Measurements from ENCODE around the gene ETAA1.

ETAA1 gene

GRCh38 chr2:67397143-67397986, at the start of gene ETAA1:
Gene ETAA1, plus strand, starts transcription at chr2:67397333. Its CDS starts 116 bp downstream, at chr2:67397449.
- H4K20me1 ChIP-seq (ENCODE audit: control insufficient read depth, insufficient read depth, low read depth, low read length) = no peaks in the 10 kb centered on the region
- H3K4me2 ChIP-seq (ENCODE audit: low read length) = peak within 1 kb of the TSS; percentile 73
- no peaks in the 10 kb centered on the region; the same call in 1 of the 2 replicates for H3F3A ChIP-seq (ENCODE audit: control insufficient read depth, insufficient read depth)
- peaks cover 38% of the 10 kb centered on the region for H3K79me2 ChIP-seq (ENCODE audit: control insufficient read depth, low read length)
- H3K27ac ChIP-seq (ENCODE audit: low read depth, low read length) = peak within 1 kb of the TSS; percentile 64
- peaks cover 27% of the 10 kb centered on the region for H3K4me1 ChIP-seq (ENCODE audit: control insufficient read depth, low read length)
- TF ChIP-seq, protein P1, sequence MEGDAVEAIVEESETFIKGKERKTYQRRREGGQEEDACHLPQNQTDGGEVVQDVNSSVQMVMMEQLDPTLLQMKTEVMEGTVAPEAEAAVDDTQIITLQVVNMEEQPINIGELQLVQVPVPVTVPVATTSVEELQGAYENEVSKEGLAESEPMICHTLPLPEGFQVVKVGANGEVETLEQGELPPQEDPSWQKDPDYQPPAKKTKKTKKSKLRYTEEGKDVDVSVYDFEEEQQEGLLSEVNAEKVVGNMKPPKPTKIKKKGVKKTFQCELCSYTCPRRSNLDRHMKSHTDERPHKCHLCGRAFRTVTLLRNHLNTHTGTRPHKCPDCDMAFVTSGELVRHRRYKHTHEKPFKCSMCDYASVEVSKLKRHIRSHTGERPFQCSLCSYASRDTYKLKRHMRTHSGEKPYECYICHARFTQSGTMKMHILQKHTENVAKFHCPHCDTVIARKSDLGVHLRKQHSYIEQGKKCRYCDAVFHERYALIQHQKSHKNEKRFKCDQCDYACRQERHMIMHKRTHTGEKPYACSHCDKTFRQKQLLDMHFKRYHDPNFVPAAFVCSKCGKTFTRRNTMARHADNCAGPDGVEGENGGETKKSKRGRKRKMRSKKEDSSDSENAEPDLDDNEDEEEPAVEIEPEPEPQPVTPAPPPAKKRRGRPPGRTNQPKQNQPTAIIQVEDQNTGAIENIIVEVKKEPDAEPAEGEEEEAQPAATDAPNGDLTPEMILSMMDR (IDR thresholded peaks at IDR 0.05; ENCODE audit: low read depth, low read length, poor library complexity, severe bottlenecking) = no peak
- TF ChIP-seq EZH2phosphoT487 (IDR thresholded peaks at IDR 0.05; ENCODE audit: borderline replicate concordance, low read length) = no peak
- H3K27me3 ChIP-seq (ENCODE audit: control insufficient read depth, low read length) = no peaks in the 10 kb centered on the region
- peaks cover 32% of the 10 kb centered on the region for H3K36me3 ChIP-seq (ENCODE audit: control insufficient read depth, low read length)
- H3K4me3 ChIP-seq (ENCODE audit: low read length) = peak within 1 kb of the TSS; percentile 93
- no peaks in the 10 kb centered on the region for H3K9me3 ChIP-seq (ENCODE audit: control insufficient read depth, insufficient read depth, low read length)
- H3K9me2 ChIP-seq (replicated peaks; ENCODE audit: control insufficient read depth, low read length) = no peaks in the 10 kb centered on the region

DNA sequence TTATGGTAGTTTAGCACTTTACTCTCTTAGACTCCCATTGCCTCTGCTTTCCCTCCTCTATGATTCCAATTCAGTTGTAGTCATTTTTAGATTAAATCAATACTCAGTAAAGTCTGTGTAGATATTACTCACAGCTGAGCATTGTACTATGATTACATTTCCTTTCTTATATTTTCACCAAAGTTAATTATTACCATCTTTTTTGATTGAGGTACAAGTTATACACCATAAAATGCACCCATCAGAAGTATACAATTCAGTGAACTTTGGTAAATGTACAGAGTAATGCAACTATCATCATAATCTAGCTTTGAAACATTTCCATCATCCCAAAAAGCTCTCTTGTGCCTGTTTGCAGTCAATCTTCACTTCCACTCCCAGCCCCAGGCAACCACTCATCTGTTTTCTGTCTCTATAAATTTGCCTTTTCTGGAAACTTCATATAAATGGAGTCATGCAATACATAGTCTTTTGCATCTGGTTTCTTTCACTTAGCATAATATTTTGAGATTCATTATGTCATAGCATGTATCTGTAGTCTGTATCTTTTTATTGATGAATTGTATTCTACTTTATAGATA, 30.2 kb upstream of the ETAA1 start:
- Histone ChIP-seq H3K4me2 (ENCODE audit: low read length) (no peak overlapping the region), H3K4me1 (ENCODE audit: control insufficient read depth, low read length) (no peaks in the 10 kb centered on the region), H3K27me3 (ENCODE audit: control insufficient read depth, low read length) (0 out of 2 replicates have a peak, but pooled peaks cover 3% of the 10 kb centered on the region), H3K9me2 (replicated peaks; ENCODE audit: control insufficient read depth, low read length) (no peaks in the 10 kb centered on the region), H3K9me3 (ENCODE audit: control insufficient read depth, insufficient read depth, low read length) (no peaks in the 10 kb centered on the region), H3K27ac (ENCODE audit: low read depth, low read length) (no peak overlapping the region), H3K79me2 (ENCODE audit: control insufficient read depth, low read length) (no peaks in the 10 kb centered on the region), H4K20me1 (ENCODE audit: control insufficient read depth, insufficient read depth, low read depth, low read length) (no peaks in the 10 kb centered on the region), H3F3A (ENCODE audit: control insufficient read depth, insufficient read depth) (no peaks in the 10 kb centered on the region), H3K4me3 (ENCODE audit: low read length) (no peak overlapping the region), H3K36me3 (ENCODE audit: control insufficient read depth, low read length) (no peaks in the 10 kb centered on the region)
- no peak for TF ChIP-seq EZH2phosphoT487 (IDR thresholded peaks at IDR 0.05; ENCODE audit: borderline replicate concordance, low read length)
- TF ChIP-seq, protein P1 (IDR thresholded peaks at IDR 0.05; ENCODE audit: low read depth, low read length, poor library complexity, severe bottlenecking) = no peak

GRCh38 chr2:67374481-67374880, 22.7 kb upstream of the ETAA1 start:
- no peaks in the 10 kb centered on the region for H3K36me3 ChIP-seq (ENCODE audit: control insufficient read depth, low read length)
- no peak overlapping the region for H3K27ac ChIP-seq (ENCODE audit: low read depth, low read length)
- TF ChIP-seq, protein P1 (IDR thresholded peaks at IDR 0.05; ENCODE audit: low read depth, low read length, poor library complexity, severe bottlenecking) = no peak
- TF ChIP-seq EZH2phosphoT487 (IDR thresholded peaks at IDR 0.05; ENCODE audit: borderline replicate concordance, low read length) = no peak
- no peaks in the 10 kb centered on the region for H3F3A ChIP-seq (ENCODE audit: control insufficient read depth, insufficient read depth)
- no peaks in the 10 kb centered on the region for H3K27me3 ChIP-seq (ENCODE audit: control insufficient read depth, low read length)
- no peak overlapping the region for H3K4me2 ChIP-seq (ENCODE audit: low read length)
- H4K20me1 ChIP-seq (ENCODE audit: control insufficient read depth, insufficient read depth, low read depth, low read length) = no peaks in the 10 kb centered on the region
- H3K79me2 ChIP-seq (ENCODE audit: control insufficient read depth, low read length) = no peaks in the 10 kb centered on the region
- H3K9me2 ChIP-seq (replicated peaks; ENCODE audit: control insufficient read depth, low read length) = no peaks in the 10 kb centered on the region
- no peaks in the 10 kb centered on the region for H3K9me3 ChIP-seq (ENCODE audit: control insufficient read depth, insufficient read depth, low read length)
- H3K4me1 ChIP-seq (ENCODE audit: control insufficient read depth, low read length) = no peaks in the 10 kb centered on the region
- H3K4me3 ChIP-seq (ENCODE audit: low read length) = no peak overlapping the region

All from DOHH2 (cell line).